Measurements from ENCODE around the gene PTPRU.

- TF ChIP-seq, protein P1, sequence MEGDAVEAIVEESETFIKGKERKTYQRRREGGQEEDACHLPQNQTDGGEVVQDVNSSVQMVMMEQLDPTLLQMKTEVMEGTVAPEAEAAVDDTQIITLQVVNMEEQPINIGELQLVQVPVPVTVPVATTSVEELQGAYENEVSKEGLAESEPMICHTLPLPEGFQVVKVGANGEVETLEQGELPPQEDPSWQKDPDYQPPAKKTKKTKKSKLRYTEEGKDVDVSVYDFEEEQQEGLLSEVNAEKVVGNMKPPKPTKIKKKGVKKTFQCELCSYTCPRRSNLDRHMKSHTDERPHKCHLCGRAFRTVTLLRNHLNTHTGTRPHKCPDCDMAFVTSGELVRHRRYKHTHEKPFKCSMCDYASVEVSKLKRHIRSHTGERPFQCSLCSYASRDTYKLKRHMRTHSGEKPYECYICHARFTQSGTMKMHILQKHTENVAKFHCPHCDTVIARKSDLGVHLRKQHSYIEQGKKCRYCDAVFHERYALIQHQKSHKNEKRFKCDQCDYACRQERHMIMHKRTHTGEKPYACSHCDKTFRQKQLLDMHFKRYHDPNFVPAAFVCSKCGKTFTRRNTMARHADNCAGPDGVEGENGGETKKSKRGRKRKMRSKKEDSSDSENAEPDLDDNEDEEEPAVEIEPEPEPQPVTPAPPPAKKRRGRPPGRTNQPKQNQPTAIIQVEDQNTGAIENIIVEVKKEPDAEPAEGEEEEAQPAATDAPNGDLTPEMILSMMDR (IDR thresholded peaks at IDR 0.05), result no peak
- TF ChIP-seq EP300 (IDR thresholded peaks at IDR 0.05; ENCODE audit: borderline replicate concordance in 1 of 2, low read depth in 1 of 2, low read length in 1 of 2), result no peak
- no peak for TF ChIP-seq NFIC (IDR thresholded peaks at IDR 0.05; ENCODE audit: borderline replicate concordance)
These were observed 113.7 kb downstream of the PTPRU start for GRCh38 chr1:29349871-29350491.

All from SK-N-SH (cell line).